ENCODE results near the gene EFCAB6. TPM values are rescaled to one million over a fixed set of nuclear protein-coding genes. Genes with fewer than 3 reads are reported as not detected.

EFCAB6 gene
- total RNA-seq, 1 experiment from 2014 or later: 3.1 TPM

GRCh38 chr22:43847376-43848289 is 35.5 kb upstream of the EFCAB6 start:
- no peak for DNase-seq (ENCODE audit: low read depth)

- no peak for DNase-seq (ENCODE audit: low read depth)
Observed at GRCh38 chr22:43846966-43847365, 34.9 kb upstream of the EFCAB6 start.

GRCh38 chr22:43845981-43846380 is 33.9 kb upstream of the EFCAB6 start:
- DNase-seq (ENCODE audit: low read depth): no peak

- DNase-seq (ENCODE audit: low read depth): no peak
Observed at GRCh38 chr22:43844560-43845545, 32.7 kb upstream of the EFCAB6 start.

- no peak for DNase-seq (ENCODE audit: low read depth)
Observed at GRCh38 chr22:43843783-43844530, 31.9 kb upstream of the EFCAB6 start.

GRCh38 chr22:43841742-43842141 is 29.6 kb upstream of the EFCAB6 start:
- DNase-seq (ENCODE audit: low read depth): no peak

- no peak for DNase-seq (ENCODE audit: low read depth)
Observed at GRCh38 chr22:43840851-43841250, 28.7 kb upstream of the EFCAB6 start.

GRCh38 chr22:43840431-43840830 is 28.3 kb upstream of the EFCAB6 start:
- DNase-seq (ENCODE audit: low read depth): no peak

- DNase-seq (ENCODE audit: low read depth): no peak
Observed at GRCh38 chr22:43839781-43840180, 27.7 kb upstream of the EFCAB6 start.

GRCh38 chr22:43838571-43839307 is 26.6 kb upstream of the EFCAB6 start:
- DNase-seq (ENCODE audit: low read depth): no peak

- DNase-seq (ENCODE audit: low read depth): no peak
Observed at GRCh38 chr22:43838161-43838560, 26.1 kb upstream of the EFCAB6 start.

GRCh38 chr22:43837666-43838065 is 25.6 kb upstream of the EFCAB6 start:
- DNase-seq (ENCODE audit: low read depth): peak; percentile 79

- DNase-seq (ENCODE audit: low read depth): no peak
Observed at GRCh38 chr22:43835736-43836135, 23.6 kb upstream of the EFCAB6 start.

GRCh38 chr22:43835166-43835565 is 23.1 kb upstream of the EFCAB6 start:
- no peak for DNase-seq (ENCODE audit: low read depth)

GRCh38 chr22:43833286-43834240 is 21.5 kb upstream of the EFCAB6 start:
- DNase-seq (ENCODE audit: low read depth): no peak

- no peak for DNase-seq (ENCODE audit: low read depth)
Observed at GRCh38 chr22:43832393-43833265, 20.5 kb upstream of the EFCAB6 start.

GRCh38 chr22:43831561-43832392 is 19.7 kb upstream of the EFCAB6 start:
- no peak for DNase-seq (ENCODE audit: low read depth)
